ENCODE results near the gene CASZ1.

CASZ1 gene

GRCh38 chr1:10637834-10638558 lies 158.4 kb downstream of the CASZ1 start:
- no peak for DNase-seq (ENCODE audit: low read depth)

- DNase-seq (ENCODE audit: low read depth), result no peak
Observed at GRCh38 chr1:10637400-10637799, 159.0 kb downstream of the CASZ1 start.

DNA sequence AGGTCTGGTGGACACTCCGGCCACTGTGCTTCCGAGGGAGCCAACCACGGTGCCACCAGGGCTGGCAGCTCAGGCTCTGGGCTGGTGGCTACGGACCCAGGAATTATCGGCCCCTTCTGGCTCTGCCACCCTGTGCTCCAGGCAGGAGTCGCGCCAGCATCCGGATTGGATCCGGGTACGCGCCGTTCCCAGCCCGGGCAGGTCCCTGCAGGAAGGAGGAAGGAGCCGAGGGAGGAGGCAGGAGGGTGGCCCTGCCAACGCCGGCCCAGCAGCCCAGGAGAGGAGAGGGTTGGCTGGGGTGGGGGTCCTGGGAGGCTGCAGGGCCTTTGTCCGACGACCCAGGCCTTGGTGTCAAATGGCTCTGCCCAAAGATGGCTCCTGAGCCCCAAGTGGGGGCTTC lies 160.5 kb downstream of the CASZ1 start:
- no peak for DNase-seq (ENCODE audit: low read depth)

- DNase-seq (ENCODE audit: low read depth), result peak; percentile 4
Observed at GRCh38 chr1:10635085-10635896, 161.2 kb downstream of the CASZ1 start.

DNA sequence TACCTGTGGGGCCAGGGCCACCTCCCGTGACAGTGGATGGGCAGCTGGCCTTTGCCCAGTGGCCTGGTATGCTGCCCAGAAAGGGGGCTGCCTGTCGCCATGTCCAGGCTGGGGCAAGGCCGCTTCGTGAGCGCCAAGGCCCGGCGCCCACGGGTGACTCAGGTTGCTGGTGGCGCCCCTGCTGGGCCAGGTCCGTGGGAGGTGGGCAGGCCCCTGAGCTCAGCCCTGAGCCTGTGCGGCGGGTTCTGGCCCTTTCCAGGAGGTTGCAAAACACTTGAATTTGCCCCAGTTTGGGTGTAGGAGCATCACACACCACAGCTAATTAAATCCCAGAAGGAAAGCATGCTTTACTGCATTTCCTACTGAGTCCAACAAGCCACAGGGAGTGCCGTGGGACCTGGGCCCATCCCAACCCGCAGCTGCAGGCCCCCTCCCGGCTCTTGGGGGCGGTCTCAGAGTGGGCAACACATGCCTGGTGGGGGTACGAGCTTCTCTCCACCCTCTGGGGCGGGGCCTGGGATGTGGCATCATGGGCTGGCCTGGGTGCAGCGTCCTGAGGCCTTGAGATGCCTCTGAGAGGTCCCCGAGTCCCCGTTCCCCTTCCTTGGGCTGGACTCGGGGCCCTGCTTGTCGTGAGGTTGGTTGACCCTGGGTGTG lies 161.9 kb downstream of the CASZ1 start:
- DNase-seq (ENCODE audit: low read depth), result peak; percentile 6

DNA sequence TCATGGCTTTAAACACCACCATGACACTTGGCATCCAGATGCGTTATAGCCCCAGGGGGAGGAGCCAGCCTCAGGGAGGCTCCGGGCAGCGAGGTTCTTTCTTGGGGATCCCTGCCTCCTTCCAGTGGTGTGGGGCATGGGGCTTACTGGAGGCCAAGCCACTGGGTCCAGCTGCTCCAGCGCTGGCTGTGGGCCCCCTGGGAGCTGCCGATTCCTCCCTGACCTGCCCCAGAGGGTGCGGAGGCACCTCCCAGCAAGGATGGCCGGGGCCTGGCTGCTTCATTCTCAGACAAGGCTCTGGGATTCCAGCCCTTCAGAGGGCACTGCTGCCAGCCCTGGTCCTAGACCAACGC lies 162.4 kb downstream of the CASZ1 start:
- no peak for DNase-seq (ENCODE audit: low read depth)

DNA sequence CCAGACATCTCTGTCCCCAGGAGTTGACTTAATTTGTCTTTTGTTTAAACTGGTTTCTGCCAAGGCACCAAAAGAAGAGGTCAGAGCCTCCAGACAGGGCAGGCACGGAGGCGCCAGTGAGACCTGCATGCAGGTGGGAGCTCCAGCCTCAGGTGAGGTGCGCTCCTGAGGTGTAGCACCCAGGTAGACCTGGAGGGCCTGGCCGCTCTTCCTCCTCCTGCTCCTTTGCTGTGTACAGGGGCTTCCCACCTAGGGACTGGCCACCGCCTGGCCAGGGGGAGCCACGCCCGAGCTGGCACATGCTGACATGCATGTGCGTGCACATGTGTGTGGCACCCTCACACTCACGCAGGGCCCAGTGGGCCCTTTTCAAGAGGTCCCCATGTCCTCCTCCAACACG lies 163.0 kb downstream of the CASZ1 start:
- DNase-seq (ENCODE audit: low read depth), result no peak

GRCh38 chr1:10632691-10633090 lies 163.8 kb downstream of the CASZ1 start:
- no peak for DNase-seq (ENCODE audit: low read depth)

DNA sequence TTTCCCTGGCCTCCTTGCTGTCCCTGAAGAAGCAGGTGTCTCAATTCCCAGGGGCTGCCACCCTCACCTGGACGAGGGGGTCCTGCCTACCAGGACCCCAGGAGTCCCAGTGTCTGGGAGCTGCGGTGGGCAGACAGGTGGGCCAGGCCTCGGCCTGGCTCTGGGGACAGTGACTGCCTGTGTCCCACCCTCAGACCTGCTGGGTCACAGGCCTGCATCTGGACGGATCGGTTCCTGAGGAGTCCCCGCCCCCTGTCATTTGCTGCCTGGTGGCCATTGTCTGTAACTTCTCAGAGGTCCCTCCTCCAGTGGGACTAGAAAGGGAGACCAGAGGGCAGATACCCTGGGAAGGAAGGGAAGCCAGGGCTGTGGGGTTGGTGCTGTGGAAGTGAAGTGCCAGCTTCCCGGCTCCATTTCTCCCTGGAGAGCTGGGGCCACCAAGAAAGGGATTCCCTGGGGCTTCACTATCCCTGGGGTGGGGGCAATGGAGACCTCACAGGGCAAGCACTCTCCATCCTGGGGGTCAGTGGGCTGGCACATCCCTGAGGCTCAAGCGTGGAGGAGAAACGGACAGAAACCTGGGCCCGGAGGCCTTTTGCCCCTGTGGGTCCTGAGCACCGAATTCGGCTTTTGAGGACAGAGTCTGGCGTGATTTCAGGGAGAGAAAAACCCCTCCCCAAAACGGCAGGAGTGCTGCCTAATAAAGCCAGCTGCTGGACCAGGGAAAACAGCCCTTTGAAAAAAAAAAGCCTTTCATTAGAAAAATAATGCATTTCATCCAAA lies 164.4 kb downstream of the CASZ1 start:
- DNase-seq (ENCODE audit: low read depth), result no peak

DNA sequence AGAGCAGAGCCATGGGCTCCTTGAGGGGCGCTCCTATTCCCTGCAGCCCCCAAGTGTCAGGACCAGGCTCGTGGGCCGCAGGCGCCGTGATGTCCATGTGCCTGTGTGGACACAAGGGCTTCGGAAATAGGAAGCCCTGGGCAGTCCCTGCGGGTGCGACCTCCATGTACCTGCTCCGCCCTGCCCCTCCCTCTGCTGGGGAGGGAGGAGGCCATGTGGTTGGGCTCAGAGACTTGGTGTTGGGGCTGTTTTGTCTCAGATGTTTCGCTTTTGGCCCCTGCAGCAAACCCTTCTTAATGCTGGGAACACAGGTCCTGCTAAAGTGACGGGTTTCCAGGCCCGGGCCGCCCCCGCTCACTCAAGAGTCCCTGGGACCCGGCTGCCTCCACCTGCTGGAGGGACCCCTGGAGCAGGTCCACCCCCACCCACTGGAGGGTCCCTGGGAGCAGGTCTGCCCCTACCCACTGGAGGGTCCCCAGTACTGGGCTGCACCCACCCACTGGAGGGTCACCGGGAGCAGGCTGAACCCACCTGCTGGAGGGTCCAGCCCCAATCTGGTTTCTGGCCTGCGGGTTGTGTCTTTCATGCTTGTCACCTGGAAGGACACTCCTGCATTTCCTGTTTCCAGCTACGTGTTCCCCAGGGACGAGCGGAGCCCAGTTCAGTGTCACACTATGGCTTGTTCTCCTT lies 165.2 kb downstream of the CASZ1 start:
- no peak for DNase-seq (ENCODE audit: low read depth)

GRCh38 chr1:10630661-10631120 lies 165.8 kb downstream of the CASZ1 start:
- no peak for DNase-seq (ENCODE audit: low read depth)

DNA sequence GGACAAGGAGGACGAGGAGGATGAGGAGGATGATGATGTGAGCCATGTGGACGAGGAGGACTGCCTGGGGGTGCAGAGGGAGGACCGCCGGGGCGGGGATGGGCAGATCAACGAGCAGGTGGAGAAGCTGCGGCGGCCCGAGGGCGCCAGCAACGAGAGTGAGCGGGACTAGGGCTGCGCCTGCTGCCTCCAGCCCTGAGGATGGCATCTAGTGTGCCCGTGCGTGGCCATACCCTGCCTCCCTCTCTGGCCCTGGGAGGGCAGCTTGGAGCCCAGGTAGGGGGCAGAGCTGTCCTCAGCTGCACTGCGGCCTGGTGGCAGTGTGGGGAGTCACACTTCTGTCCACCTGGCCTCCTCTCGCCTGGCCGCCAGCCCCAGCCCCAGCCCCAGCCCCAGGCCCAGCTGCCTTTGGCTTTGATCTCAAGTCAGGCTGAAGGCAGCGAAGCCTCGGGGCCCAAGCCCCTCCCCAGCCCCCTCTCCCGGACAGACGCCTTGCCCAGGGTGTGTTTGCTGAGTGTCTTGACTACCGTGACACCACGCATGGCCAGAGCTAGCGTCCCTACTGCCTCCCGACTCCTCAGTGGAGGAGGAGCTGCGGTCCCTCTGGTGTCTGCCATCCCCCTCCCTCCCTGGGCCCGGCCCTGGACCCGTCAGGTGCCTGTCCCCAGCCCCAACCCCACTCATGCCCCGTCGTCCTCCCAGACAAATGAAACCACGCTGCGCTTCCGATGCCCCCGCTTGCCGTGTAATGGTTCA lies 166.5 kb downstream of the CASZ1 start:
- no peak for DNase-seq (ENCODE audit: low read depth)

DNA sequence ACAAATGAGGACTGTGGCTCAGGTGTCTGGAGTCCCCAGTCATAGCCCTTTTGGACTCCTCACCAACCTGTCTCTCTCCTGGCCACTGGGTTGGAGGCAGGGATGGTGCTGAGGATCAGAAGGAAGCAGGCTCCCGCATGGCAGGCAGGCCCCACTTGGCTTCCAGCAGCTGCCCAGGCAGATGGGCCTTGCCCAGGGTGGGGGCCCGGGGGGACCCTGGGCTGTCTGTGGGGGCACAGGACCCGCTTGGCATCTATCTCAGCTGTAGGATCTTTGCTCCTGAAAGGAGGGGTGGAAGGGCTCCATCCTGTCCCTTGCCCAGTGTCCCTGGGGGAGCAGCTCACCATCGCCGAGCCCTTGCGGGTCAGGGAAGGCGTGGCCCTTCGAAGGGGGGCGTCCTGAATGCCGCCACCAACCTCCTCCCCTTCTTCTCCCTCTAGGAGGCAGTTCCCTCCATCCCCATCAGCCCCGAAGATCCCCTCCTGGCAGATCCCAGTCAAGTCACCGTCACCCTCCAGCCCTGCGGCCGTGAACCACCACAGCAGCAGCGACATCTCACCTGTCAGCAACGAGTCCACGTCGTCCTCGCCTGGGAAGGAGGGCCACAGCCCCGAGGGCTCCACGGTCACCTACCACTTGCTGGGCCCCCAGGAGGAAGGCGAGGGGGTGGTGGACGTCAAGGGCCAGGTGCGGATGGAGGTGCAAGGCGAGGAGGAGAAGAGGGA lies 167.2 kb downstream of the CASZ1 start:
- DNase-seq (ENCODE audit: low read depth), result no peak

DNA sequence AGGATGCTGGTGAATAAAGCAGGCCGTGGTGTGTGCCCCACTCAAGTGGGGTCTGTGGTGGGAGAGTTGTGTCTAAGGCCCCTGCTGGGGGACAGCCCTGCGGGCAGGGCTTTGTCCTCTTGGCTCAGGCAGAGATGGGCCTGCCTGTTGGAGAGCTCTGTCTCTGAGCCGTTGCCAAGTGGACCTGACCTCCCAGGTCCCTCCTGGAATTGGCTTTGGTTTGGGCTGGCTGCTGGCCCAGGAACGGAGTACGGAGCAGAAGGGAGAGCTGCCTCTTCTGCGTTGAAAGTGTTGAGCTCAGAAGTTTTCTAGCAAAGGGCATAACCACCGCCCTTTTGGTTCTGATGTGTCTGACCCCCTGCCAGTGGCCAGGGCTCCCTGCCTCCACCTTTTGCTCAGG lies 167.8 kb downstream of the CASZ1 start:
- DNase-seq (ENCODE audit: low read depth), result no peak

DNA sequence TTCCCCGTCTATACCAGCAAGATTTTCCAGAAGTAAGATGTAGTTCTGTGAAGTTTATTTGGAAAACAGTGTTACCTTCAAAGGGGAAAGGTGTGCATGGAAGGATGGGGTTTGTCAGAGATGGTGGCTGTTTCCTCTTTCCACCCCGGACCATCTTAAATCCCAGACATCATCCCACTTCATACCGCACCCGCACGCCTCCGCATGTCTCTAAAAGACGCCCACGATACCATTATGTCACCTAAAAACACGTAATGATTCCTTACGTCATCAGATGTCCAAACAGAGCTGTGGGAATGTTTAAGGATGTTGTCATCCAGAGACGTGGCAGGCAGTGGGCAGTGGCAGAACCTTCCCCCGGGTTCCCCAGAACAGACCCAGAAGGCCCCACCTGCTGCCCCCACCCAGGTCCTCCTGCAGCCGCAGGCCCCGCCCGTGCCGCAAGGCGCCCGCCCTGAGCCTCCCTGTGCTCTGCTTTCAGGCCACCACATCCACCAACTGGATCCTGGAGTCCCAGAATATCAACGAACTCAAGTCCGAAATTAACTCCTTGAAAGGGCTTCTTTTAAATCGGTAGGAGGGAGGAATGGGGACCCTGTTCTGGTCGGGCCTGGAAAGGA lies 169.5 kb downstream of the CASZ1 start:
- DNase-seq (ENCODE audit: low read depth), result no peak

DNA sequence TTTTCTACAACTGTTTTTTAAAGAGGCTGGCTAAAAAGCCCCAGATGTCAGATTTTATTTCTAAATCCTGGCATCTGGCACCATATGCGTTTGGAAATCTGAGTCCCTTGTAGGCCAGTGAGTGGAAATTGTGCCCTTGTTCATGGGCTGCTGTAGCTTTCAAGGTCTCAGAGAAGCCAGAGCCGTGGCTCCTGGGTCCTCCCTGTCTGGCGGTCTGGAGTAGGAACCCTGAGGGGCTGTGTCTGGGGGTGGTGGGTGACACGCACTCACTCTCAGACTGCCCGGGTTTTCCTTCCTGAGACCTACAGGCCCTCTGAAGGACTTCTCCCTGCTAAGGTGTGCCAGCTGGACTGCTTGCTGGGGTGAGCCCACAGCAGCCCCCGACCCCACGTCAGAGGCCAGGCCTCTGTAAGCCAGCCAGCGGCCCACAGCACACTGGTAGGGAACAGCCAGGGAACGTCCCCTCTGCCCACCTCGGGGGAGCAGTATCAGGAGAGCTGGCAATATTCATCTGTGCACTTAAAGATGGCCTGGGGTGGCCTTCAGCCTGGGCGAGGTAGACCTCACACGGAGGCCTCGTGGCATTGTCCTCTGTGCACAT lies 170.2 kb downstream of the CASZ1 start:
- no peak for DNase-seq (ENCODE audit: low read depth)

GRCh38 chr1:10625554-10625953 lies 170.9 kb downstream of the CASZ1 start:
- DNase-seq (ENCODE audit: low read depth), result no peak

GRCh38 chr1:10625076-10625475 lies 171.4 kb downstream of the CASZ1 start:
- no peak for DNase-seq (ENCODE audit: low read depth)
